ENCODE measurements around the gene ETNK2.
"Not testable (repeated sequence)": the region's sequence is repeated elsewhere in the genome, so short reads cannot be mapped to it uniquely, and the experiment has no call there.

ETNK2 gene

DNA sequence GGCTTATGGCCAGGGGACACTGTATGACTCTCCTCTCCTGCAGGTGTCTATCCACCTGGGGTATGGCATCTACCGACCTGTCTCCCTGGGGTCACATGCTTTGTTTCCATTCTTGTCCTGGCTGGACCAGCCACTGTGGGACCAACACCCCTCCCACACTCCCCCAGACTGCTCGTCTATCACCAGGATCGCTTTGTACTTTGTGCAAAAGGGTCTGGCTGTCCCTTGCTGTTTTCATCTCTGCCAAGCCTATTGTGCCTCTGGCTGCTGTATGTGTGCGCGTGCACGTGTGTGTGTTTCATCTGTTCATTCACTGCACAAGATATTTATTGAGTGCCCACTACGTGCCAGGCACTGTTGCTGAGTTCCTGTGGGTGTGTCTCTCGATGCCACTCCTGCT, 25.5 kb downstream of the ETNK2 start:
- DNase-seq (ENCODE audit: low spot score) = no peak

DNA sequence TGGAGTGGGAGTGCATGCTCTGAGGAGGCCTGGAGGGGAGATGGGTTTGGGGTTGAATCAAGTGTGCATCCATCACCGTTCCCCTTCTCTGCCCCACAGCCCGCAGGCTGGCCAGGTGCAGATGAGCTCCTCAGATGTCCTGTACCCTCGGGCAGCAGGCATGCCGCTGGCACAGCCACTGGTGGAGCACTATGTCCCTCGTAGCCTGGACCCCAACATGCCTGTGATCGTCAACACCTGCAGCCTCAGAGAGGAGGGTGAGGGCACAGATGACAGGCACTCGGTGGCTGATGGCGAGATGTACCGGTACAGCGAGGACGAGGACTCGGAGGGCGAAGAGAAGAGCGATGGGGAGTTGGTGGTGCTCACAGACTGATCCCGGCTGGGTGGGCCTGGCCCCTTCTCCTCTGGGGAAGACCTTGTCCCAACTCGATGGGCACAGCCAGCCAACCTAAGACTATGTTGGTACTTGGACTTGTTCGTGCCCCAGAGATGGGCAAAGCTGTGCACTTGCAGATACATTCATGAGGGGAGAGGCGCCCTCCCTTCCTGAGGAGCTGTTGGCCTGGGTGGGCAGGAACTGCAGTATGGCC, 26.0 kb downstream of the ETNK2 start:
- no peak for DNase-seq (ENCODE audit: low spot score)

DNA sequence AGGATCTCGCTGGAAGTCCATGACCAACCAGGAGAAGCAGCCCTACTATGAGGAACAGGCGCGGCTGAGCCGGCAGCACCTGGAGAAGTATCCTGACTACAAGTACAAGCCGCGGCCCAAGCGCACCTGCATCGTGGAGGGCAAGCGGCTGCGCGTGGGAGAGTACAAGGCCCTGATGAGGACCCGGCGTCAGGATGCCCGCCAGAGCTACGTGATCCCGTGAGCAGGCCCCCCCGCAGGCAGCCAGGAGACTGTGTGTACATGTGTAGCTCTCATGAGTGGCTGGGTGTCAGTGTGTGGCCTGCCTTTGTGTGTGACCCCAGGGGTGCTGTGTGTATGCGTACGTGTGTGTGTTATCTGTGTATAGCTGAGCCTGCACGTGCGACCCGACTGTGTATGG, 27.2 kb downstream of the ETNK2 start:
- DNase-seq (ENCODE audit: low spot score) = no peak

DNA sequence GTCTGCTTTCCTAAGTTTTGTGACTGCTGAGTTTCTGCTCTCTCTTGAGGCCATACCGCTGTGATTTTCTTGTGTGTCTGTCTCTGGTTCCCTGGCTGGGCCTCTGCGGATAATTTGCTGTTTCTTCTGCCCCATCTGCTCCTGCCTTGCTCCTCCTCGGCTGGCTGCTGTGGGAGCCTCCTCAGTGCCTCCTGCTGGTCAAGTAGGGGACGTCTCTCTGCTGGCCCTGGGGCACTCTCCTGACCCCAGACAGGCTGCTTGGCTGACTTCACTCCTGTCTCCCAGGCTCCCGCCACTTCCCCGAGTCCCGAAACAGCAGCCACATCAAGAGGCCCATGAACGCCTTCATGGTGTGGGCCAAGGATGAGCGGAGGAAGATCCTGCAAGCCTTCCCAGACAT, 28.5 kb downstream of the ETNK2 start:
- no peak for DNase-seq (ENCODE audit: low spot score)

DNA sequence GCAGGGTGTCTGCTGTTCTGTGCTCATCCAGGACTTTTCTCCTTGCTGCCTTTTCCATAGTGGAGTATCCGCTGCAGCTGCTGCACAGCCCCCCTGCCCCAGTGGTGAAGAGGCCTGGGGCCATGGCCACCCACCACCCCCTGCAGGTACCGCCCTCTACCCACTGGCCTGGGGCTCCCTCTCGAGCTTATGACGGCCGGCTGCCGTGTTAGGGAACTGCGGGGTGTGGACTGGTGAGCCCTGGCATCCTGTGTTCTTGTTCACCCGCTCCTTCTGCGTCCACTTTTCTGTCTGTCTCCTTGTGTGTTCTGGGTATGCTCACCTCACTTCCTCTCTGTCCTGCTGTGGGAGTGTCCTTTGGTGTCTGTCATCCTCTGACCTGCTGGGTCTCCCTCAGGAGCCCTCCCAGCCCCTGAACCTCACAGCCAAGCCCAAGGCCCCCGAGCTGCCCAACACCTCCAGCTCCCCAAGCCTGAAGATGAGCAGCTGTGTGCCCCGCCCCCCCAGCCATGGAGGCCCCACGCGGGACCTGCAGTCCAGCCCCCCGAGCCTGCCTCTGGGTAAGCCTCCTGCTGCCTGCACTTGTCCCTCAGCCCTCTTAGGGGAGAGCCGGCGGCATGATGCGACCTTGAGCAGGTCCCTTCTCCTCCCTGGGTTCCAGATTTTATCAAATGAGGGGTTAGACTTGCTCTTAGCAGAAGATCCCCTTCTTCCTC, 29.8 kb downstream of the ETNK2 start:
- DNase-seq (ENCODE audit: low spot score) = no peak

DNA sequence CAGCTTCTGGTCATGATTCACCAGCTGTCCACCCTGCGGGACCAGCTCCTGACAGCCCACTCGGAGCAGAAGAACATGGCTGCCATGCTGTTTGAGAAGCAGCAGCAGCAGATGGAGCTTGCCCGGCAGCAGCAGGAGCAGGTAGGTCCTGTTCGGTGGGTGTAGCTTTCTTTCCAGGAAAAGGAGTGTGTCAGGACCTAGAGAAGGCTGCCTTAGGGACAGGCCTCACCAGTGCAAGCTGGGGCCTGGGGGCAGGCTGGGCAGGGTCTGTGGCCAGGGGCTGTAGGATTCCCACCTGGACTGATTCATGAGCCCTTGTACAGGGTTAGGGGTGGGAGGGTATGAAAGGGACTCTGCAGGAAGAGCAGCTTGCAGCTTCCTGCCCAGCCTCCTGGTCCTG, 35.3 kb downstream of the ETNK2 start:
- DNase-seq (ENCODE audit: low spot score) = no peak

DNA sequence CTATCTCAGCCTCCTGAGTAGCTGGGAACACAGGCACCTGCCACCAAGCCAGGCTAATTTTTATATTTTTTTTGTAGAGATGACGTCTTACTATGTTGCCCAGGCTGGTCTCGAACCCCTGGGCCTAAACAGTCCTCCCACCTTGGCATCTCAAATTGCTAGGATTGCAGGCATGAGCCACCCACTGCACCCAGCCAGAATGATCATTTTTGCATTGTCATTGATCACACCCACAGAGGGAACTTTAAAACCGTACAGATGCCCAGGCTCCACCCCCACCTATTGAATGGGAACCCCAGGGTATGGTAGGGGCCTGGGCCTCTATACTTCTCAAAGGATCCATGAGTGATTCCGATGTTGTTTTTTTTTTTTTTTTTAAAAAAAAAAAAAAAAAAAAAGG, 36.7 kb downstream of the ETNK2 start:
- DNase-seq (ENCODE audit: low spot score) = no peak

DNA sequence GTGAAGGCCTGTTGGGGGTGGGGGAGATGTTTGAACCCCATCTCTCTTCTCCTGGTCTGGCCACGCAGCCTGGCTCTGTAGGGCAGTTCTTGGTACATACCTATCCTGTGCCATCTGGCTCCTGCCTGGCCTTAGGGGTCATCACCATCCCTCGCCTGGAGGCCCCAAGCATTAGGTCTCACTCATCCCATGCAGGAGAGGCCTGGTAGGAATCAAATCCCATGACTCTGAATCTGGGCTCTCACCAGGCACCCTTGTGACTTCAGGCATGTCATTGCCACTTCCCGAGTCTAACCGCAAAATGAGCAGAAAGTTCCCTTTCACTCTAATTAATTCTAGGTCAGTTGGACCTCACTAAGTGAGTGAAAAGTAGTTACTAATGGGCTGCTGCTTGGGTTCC, 37.2 kb downstream of the ETNK2 start:
- no peak for DNase-seq (ENCODE audit: low spot score)

DNA sequence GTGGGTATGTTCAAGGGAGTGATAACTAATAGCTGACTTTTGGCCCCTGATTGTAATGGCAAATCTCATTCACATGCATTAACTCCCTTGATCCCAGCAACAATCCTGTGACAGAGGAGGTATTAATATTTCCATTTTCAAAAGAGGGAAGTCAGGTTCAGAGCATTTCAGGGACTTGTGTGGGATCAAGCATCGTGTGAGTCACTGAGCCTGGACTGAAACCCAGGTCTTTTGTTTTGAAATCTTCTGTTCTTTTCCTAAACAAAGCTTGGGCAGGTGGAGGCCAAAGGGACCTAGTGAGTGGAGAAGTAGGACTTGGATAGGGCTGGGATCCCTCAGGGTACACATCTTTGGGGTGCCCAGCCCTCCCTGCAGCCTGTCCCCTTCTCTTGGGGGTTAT, 37.9 kb downstream of the ETNK2 start:
- DNase-seq (ENCODE audit: low spot score) = no peak

DNA sequence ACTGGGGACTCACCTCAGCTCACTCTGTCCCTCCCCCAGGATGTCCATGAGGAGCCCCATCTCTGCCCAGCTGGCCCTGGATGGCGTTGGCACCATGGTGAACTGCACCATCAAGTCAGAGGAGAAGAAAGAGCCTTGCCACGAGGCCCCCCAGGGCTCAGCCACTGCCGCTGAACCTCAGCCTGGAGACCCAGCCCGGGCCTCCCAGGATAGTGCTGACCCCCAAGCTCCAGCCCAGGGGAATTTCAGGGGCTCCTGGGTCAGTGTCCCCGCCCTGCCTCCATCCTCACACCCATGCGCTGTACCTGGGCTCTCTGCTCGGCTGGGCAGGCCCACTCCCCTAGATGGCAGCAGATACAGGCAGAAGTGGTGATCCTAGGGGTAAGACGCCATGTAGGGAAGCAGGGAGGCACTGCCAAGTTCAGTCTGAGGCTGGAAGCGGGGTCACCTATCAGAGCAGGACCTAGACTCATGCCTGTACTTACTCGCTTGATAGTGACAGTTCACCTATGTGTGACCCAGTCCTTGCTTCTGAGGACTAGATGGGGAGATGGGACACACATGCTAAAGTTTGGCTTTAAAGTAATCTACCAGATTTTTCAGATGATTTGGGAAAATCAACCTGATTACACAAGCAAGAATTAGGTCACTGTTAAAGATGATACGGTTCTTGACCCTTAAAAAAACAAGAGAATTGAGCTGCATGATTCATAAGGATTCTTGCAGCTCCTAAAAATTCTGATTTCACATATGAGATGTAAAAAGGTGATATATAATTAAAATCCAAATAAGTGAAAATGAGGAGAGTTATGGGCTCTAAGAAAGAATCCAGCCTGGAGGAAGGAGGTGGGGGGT, 38.7 kb downstream of the ETNK2 start:
- no peak for DNase-seq (ENCODE audit: low spot score)

DNA sequence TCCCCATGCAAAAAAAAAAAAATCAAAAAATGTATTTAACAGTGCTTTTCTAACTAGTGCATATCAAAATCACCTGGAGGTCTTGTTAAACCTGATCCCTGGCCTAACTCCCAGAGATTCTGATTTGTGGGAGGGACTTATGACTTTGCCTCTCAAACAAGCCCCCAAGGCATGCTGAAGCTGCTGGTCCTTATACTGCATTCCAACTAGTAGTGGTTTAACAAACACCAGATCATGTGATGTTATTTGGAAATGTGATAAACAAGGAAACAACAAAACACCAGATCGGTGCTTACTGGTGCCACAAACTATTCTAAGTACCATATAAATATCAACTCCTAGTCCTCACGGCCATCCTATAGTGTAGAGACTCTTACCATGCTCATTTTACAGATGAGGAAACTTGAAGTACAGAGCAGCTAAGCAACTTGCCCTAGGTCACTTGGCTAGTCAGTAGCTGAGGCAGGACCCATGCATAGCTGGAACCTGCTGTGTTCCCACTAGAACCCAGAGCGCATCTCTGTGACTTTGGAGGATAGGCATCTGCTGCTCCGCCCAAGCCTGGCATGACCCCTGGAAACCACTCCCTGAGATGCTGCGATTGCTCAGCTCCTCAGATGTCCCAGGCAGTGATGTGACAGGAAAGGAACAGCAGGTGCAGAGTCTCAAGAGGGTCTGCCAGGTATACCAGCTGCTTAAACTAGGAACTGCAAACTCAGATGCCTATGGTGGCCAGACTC, 40.8 kb downstream of the ETNK2 start:
- DNase-seq (ENCODE audit: low spot score) = peak; percentile 46

DNA sequence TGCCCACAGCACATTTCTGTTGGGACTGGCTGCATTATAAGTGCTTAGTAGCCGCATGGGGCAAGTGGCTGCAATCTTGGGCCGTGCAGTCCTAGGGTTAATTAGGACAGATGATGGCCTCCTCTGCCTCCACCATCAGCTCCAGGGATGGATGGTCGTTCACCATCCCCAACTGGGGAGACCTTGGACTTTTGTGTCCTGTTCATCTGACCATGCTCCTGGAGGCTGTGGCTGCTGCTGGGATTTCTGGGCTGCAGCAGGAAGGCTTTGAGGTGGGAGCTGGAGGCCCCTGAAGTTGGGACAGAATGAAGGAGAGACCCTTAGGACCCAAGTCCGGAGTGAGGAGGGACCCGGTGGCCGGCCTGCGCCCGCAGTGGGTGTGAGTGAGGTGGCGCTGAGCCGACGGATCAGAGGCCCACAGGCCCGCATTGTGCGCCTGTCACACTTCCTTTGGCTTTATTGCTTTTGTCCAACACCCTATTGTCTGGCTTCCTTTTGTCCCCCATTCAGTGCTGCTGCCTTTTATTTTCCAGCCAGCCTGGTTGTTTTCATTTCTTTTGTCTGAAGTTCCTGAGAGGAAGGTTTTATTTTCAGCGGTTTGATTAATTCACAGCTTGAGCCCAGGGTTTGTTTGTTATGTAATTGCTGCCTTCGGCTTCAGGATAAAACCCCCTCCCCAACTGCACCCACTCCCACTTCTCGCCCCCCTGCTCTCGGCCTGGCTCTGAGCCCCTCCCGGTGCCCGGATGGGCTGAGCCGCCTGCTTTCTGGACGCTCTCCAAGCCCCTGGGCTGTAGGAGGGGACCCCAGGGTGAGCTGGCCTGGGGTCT, 43.3 kb downstream of the ETNK2 start:
- no peak for DNase-seq (ENCODE audit: low spot score)

DNA sequence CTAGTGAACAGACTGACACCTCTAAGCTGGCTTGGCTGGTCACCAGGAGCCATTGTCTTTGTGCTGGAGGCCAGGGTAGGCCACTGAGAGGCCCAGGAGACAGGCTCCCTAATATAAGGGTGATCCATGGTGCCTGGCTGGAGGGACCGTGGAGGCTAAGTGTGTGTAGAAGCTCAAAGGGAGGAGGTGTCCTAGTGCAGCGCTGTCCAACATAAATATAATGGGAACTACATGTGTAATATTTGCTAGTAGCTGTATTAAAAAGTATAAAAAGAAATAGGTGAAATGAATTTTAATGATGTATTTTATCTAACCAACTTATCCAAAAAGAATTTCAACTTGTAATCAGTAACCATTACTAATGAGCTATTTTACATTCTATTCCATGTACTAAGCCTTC, 44.0 kb downstream of the ETNK2 start:
- no peak for DNase-seq (ENCODE audit: low spot score)

DNA sequence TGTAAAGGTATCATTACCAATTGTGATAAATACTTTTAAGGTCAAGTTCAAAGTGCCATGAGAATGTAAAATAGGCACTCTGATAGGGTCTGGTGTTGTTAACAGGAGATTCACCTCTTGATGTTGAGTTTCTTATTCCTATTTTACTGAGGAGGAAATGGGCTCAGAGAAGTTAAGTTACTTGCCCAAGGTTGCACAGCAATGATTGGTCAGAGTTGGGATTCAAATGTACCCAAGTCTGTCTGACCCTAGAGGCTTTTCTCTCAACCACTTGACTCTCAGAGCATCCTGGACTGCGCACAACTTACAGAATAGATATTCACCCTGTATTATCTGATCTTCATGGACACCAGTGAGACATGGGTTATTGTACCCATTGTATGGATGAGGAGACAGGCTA, 45.0 kb downstream of the ETNK2 start:
- DNase-seq (ENCODE audit: low spot score) = no peak

DNA sequence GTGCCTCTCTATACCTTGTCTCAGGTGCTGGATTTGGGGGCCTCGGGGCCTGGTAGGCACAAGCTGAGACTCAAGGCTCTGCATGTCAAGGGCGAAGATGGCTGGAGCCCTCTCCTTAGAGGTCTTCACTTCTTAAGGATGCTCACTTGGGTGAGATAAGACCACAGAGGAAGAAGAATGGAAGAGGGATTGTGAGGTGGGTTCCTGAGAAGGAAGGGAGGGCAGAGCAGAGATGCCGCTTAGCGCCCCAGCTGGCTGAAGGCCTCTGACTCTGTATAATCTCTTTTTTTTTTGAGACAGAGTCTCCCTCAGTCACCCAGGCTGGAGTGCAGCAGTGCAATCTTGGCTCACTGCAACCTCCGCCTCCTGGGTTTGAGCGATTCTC, 46.7 kb downstream of the ETNK2 start:
- peak; percentile 35 for DNase-seq (ENCODE audit: low spot score)

DNA sequence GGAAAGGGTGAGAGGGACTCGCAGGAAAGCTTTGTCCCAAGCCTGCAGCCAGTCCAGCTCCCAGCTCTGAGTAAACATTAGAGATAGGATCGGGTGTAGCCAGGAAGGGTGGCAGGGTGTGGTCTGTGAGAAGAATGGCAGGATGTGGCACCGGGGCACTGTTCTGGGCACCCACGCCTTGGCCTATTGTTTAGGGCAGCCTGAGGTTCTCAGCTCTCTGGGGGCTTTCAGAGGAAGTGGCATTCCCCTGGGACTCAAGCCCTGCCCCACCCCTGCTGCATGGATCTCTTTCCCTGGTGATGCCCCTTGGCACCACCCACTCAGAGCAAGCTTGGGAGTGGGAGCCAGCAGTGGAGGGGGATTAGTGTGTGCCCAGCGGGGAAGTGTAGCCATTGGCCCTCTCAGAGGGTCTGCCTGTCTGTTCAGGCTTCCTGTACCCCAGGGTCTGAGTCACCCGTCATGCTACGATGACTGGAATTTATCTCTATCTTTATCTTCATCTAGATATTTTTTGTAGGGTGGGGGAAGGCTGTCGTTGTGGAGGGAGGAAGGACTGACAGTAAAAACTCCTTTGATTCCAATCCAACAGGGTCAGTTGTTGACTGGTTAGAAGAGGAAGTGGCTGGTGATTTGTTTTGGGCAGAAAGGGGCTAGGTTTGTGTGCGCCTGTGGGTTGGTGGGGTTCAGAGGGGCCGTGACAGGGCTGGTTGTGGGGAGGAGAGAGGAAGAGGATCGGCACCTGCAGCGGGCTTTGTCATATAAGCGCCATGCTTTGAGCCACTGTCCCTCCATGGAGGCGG, 47.3 kb downstream of the ETNK2 start:
- peak; percentile 95 for DNase-seq (ENCODE audit: low spot score)

DNA sequence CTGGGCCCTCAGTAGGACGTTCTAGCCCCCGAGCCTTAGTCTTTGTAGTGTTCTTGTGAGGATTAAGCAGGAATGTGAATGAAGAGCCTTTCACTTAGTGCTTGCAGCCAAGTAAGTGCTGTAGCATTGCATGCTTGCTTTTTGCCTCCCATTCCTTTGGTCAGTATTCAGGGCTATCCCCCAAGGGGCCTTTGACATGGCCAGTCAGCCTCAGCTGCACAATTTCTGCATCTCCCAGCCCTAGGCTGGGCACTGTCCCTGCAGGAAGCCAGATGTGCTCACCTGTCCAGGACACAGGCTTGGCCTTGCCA, 48.5 kb downstream of the ETNK2 start:
- DNase-seq (ENCODE audit: low spot score) = no peak

DNA sequence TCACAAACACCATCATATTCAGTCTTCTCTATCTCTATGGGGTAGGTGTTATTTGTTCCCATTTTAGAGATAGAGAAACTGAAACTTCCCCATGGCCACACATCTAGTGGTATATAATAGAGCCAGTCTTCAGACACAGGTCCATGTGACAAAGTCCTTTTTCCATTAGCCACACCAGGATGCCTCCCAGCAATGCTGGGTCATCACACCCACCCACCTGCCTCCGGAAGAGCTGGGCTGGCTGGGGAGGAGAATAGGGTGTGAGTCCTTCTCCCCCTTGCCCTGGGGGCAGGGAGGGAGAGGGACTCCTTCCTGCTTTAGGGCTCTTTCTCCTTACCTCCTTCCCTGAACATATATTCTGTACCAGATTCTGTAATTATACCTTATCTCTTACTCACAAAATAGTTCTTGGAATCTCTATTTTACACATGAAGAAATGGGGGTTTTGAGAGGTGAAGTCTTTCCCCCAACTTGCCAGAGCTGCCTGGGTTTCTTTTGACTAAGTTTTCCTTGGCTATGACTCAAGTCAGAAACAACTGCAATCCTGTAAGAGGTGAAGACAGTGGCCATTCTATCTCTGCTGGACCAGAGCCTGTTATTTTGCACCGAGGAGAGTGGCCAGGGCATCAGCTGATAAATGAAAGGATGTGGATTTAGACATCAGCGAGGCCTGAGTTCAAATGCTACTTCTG, 49.0 kb downstream of the ETNK2 start:
- DNase-seq (ENCODE audit: low spot score) = peak; percentile 90

DNA sequence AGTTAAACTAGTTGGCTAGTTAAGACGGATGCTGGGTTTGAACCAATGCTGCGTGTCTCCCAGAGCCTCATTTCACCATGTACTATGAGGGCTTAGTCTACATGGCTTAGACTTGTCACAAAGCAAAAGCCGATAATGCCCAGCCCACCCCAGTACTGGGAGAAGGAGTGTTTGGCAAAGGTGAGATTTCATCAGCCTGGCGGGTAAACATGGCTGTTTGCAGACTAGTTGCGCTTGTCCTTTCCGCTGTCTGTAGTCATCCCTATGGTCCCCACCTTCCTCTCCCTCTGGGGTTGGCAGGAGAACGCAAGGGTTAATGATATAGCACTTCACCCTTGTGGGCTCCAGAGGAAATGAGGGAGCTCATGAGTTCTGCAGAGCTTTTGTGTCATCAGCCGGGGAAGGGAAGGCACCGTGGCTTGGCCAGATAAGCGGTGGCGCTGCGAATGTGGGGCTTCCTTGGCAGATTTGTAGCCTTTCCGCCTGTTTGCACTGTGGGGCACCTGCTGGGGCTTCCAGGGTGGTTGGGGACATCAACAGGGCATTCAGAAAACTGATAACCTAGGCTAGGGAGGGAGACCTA, 49.7 kb downstream of the ETNK2 start:
- DNase-seq (ENCODE audit: low spot score) = peak; percentile 49

DNA sequence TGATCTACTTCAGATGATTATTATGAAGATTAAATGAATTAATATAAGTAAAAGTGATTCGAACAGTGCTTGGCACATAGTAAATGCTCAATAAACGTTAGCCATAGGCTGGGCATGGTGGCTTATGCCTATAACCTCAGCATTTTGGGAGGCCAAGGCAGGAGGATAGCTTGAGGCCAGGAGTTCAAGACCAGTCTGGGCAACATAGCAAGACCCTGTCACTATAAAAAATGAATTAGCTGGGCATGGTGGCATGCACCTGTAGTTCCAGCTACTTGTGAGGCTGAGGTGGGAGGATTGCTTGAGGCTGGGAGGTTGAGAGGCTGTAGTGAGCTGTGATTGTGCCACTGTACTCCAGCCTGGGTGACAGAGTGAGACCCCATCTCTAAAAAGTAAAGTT, 52.1 kb downstream of the ETNK2 start:
- DNase-seq (ENCODE audit: low spot score) = not testable (repeated sequence)

Measured in SW480 (cell line).